HepG2 (cell line): Measurements from ENCODE around the gene TDRD9. TPM values are rescaled to one million over a fixed set of nuclear protein-coding genes. Genes with fewer than 3 reads are reported as not detected.

ENCODE experiments used
- ADNP ChIP-seq: sonication (generic); formaldehyde crosslinking; IDR thresholded peaks from 2 replicates; pipeline ENCODE4 v1.4.0; 2020; ENCODE audit warnings: missing genetic modification reagents
- ATF7 ChIP-seq, 2 experiments: fragments of 450-650 bp in 1 of 2; sonication (generic) in 1 of 2; formaldehyde crosslinking in 1 of 2; IDR thresholded peaks; 2 replicates each; pipeline versions ENCODE4 v1.4.0 to v1.6.1; 2016 to 2020; ENCODE audit warnings: antibody characterized with exemption in 1 of 2, mild to moderate bottlenecking in 1 of 2, missing genetic modification reagents in 1 of 2
- MTERF4 ChIP-seq: sonication (generic); formaldehyde crosslinking; IDR thresholded peaks from 2 replicates; pipeline ENCODE4 v1.8.0; 2023; ENCODE audit warnings: mild to moderate bottlenecking, missing genetic modification reagents
- NFE2 ChIP-seq: sonication (generic); formaldehyde crosslinking; IDR thresholded peaks from 2 replicates; pipeline ENCODE4 v1.4.0; 2020; ENCODE audit warnings: missing genetic modification reagents
- SRSF4 ChIP-seq: fragments of 200-400 bp; formaldehyde crosslinking; IDR thresholded peaks from one replicate; pipeline ENCODE4 v1.6.1; 2018; ENCODE audit warnings: mild to moderate bottlenecking, low read depth, low read length, moderate library complexity; ENCODE audit not compliant: poor library complexity, severe bottlenecking
- TEAD2 ChIP-seq: sonication (generic); formaldehyde crosslinking; IDR thresholded peaks from 2 replicates; pipeline ENCODE4 v1.9.0; 2021; ENCODE audit warnings: missing genetic modification reagents
- TRIM22 ChIP-seq: fragments of 450-650 bp; IDR thresholded peaks from 2 replicates; pipeline ENCODE4 v1.6.1; 2017
- ZBED4 ChIP-seq: sonication (generic); formaldehyde crosslinking; IDR thresholded peaks from 2 replicates; pipeline ENCODE4 v1.4.0; 2020; ENCODE audit warnings: missing genetic modification reagents, borderline replicate concordance
- ZNF18 ChIP-seq: sonication (generic); formaldehyde crosslinking; IDR thresholded peaks from 2 replicates; pipeline ENCODE4 v1.8.0; 2022; ENCODE audit warnings: mild to moderate bottlenecking, missing genetic modification reagents; ENCODE audit not compliant: insufficient replicate concordance
- ZNF235 ChIP-seq: sonication (generic); formaldehyde crosslinking; IDR thresholded peaks from 2 replicates; pipeline ENCODE4 v1.8.1; 2023; ENCODE audit warnings: mild to moderate bottlenecking, missing genetic modification reagents, borderline replicate concordance
- ZNF3 ChIP-seq: IDR thresholded peaks from 2 replicates; pipeline ENCODE4 v1.7.0; 2017; ENCODE audit warnings: inconsistent platforms
- ZNF572 ChIP-seq: sonication (generic); formaldehyde crosslinking; IDR thresholded peaks from 2 replicates; pipeline ENCODE4 v1.5.1; 2020; ENCODE audit warnings: mild to moderate bottlenecking, missing genetic modification reagents
- ZNF740 ChIP-seq: sonication (generic); formaldehyde crosslinking; IDR thresholded peaks from 2 replicates; pipeline ENCODE4 v1.4.0; 2020; ENCODE audit warnings: missing genetic modification reagents
- ZNF83 ChIP-seq: sonication (generic); formaldehyde crosslinking; IDR thresholded peaks from 2 replicates; pipeline ENCODE4 v1.4.0; 2020; ENCODE audit warnings: missing genetic modification reagents, mild to moderate bottlenecking, borderline replicate concordance
- ZSCAN12 ChIP-seq: sonication (generic); formaldehyde crosslinking; IDR thresholded peaks from 2 replicates; pipeline ENCODE4 v1.9.0; 2021; ENCODE audit warnings: mild to moderate bottlenecking, missing genetic modification reagents
- ZXDC ChIP-seq: sonication (generic); formaldehyde crosslinking; IDR thresholded peaks from 2 replicates; pipeline ENCODE4 v1.5.0; 2020; ENCODE audit warnings: mild to moderate bottlenecking, missing genetic modification reagents
- polyA plus RNA-seq, 8 experiments: library from polyadenylated mRNA; depleted of rRNA in 3 of 8; stranded (reverse) in 7 of 8; unstranded in 1 of 8; fragments of >200 nt; fragmentation: Illumina TruSeq in 4 of 8; extraction: Trizol in 4 of 8; gene quantifications; 2 replicates each; pipeline versions ENCODE4 v1.2.1 to v1.2.3, GENCODE V29; 2011 to 2016; ENCODE audit warnings: low read depth in 4 of 8, missing spikeins in 1 of 8, mixed read lengths in 1 of 8; ENCODE audit not compliant: insufficient read depth in 1 of 8
- total RNA-seq, 5 experiments: library from RNA; depleted of rRNA; stranded (reverse); fragments of >200 nt; fragmentation: Illumina TruSeq; extraction: Trizol; gene quantifications; 2 replicates each; pipeline ENCODE4 v1.2.3, GENCODE V29; 2016; ENCODE audit warnings: low read depth in 1 of 5

Gene TDRD9
- total and polyA plus RNA-seq, 2 of the 13 experiments (the other 11 are each of a cell fraction or from before 2014, with no cell fraction given): not detected

- no peak for TF ChIP-seq ZBED4 (CRISPR knock-in tag)
- no peak; the same call in 1 of the 2 replicates for TF ChIP-seq MTERF4 (CRISPR knock-in tag)
- peak; percentile 59 for TF ChIP-seq ZNF18 (CRISPR knock-in tag)
- TF ChIP-seq ZNF235: peak; percentile 40; the same call in 1 of the 2 replicates
- TF ChIP-seq NFE2: no peak
- TF ChIP-seq ZNF3 (CRISPR knock-in tag): no peak
- TF ChIP-seq ZSCAN12 (CRISPR knock-in tag): peak; percentile 39; the same call in 1 of the 2 replicates
- TF ChIP-seq ATF7 (IDR thresholded peaks at IDR 0.05): no peak
- TF ChIP-seq ATF7 (CRISPR knock-in tag; IDR thresholded peaks at IDR 0.05): no peak
- no peak for TF ChIP-seq ADNP (CRISPR knock-in tag)
- TF ChIP-seq ZNF572 (CRISPR knock-in tag): no peak
- TF ChIP-seq SRSF4: no peak
- TF ChIP-seq TEAD2 (CRISPR knock-in tag): no peak
- no peak for TF ChIP-seq ZNF740 (CRISPR knock-in tag)
- TF ChIP-seq ZNF83 (CRISPR knock-in tag): no peak
- no peak for TF ChIP-seq TRIM22
- peak; percentile 88; the same call in 1 of the 2 replicates for TF ChIP-seq ZXDC
Measured at GRCh38 chr14:103920981-103921854, 7.0 kb upstream of the TDRD9 start (continued).
